SK-N-SH treated with all-trans-retinoic acid at 6 μM for 48 hours (cell line): ENCODE measurements around the gene APBA2.

ENCODE experiments used
- ATAC-seq: fragments of 200-7000 bp; cut with Tn5 transposase; 3 replicates; pipeline ENCODE4 v1.9.1; 2020; ENCODE audit warnings: mild to moderate bottlenecking, moderate library complexity
- ARNTL ChIP-seq: fragments of 450-650 bp; formaldehyde crosslinking; IDR thresholded peaks from 2 replicates; pipeline ENCODE4 v1.5.0; 2020; ENCODE audit warnings: low read depth, mild to moderate bottlenecking, moderate library complexity, borderline replicate concordance
- BACH2 ChIP-seq: fragments of 250-450 bp; sonication (Bioruptor Pico); IDR thresholded peaks from 2 replicates; pipeline ENCODE4 v1.9.0; 2021; ENCODE audit warnings: mild to moderate bottlenecking, borderline replicate concordance
- CREB5 ChIP-seq: fragments of 250-450 bp; sonication (Bioruptor Pico); IDR thresholded peaks from 2 replicates; pipeline ENCODE4 v1.5.1; 2020; ENCODE audit warnings: low read depth, mild to moderate bottlenecking, moderate library complexity
- CSDC2 ChIP-seq: fragments of 250-450 bp; sonication (Bioruptor Pico); IDR thresholded peaks from 2 replicates; pipeline ENCODE4 v1.5.0; 2020; ENCODE audit warnings: mild to moderate bottlenecking, moderate library complexity
- ESRRG ChIP-seq: fragments of 250-450 bp; sonication (Bioruptor Pico); IDR thresholded peaks from 2 replicates; pipeline ENCODE4 v1.6.1; 2021; ENCODE audit warnings: mild to moderate bottlenecking
- GLIS3 ChIP-seq: fragments of 250-450 bp; sonication (Bioruptor Pico); IDR thresholded peaks from 2 replicates; pipeline ENCODE4 v1.5.0; 2020; ENCODE audit warnings: mild to moderate bottlenecking, moderate library complexity
- ISL1 ChIP-seq: fragments of 250-450 bp; sonication (Bioruptor Pico); IDR thresholded peaks from 2 replicates; pipeline ENCODE4 v2.1.2; 2022; ENCODE audit warnings: mild to moderate bottlenecking, moderate library complexity
- OSR1 ChIP-seq: fragments of 250-450 bp; sonication (Bioruptor Pico); IDR thresholded peaks from 2 replicates; pipeline ENCODE4 v1.8.0; 2022; ENCODE audit warnings: moderate library complexity, mild to moderate bottlenecking, inconsistent platforms
- PATZ1 ChIP-seq: fragments of 250-450 bp; sonication (Bioruptor Pico); IDR thresholded peaks from 2 replicates; pipeline ENCODE4 v1.8.0; 2020; ENCODE audit warnings: mild to moderate bottlenecking, moderate library complexity, borderline replicate concordance
- PPARA ChIP-seq: fragments of 250-450 bp; sonication (Bioruptor Pico); IDR thresholded peaks from 2 replicates; pipeline ENCODE4 v1.5.0; 2020; ENCODE audit warnings: mild to moderate bottlenecking, borderline replicate concordance
- RARB ChIP-seq: fragments of 250-450 bp; sonication (Bioruptor Pico); IDR thresholded peaks from 2 replicates; pipeline ENCODE4 v1.8.0; 2021; ENCODE audit warnings: mild to moderate bottlenecking, moderate library complexity
- SNAI2 ChIP-seq: fragments of 250-450 bp; sonication (Bioruptor Pico); IDR thresholded peaks from 2 replicates; pipeline ENCODE4 v1.5.0; 2020; ENCODE audit warnings: mild to moderate bottlenecking, moderate library complexity
- TCF4 ChIP-seq: fragments of 250-450 bp; sonication (Bioruptor Pico); IDR thresholded peaks from 2 replicates; pipeline ENCODE4 v1.8.0; 2021; ENCODE audit warnings: mild to moderate bottlenecking, moderate library complexity, borderline replicate concordance
- TOX ChIP-seq: fragments of 250-450 bp; sonication (Bioruptor Pico); IDR thresholded peaks from 2 replicates; pipeline ENCODE4 v1.8.0; 2021; ENCODE audit warnings: mild to moderate bottlenecking, moderate library complexity, borderline replicate concordance
- ZFP3 ChIP-seq: fragments of 250-450 bp; sonication (Bioruptor Pico); IDR thresholded peaks from 2 replicates; pipeline ENCODE4 v1.5.0; 2020; ENCODE audit warnings: mild to moderate bottlenecking, moderate library complexity
- ZFP30 ChIP-seq: fragments of 450-650 bp; formaldehyde crosslinking; IDR thresholded peaks from 2 replicates; pipeline ENCODE4 v1.5.0; 2022; ENCODE audit warnings: mild to moderate bottlenecking, moderate library complexity
- ZNF565 ChIP-seq: fragments of 450-650 bp; formaldehyde crosslinking; conservative IDR thresholded peaks from 2 replicates; pipeline ENCODE4 v1.5.0; 2020; ENCODE audit warnings: low read depth, mild to moderate bottlenecking, moderate library complexity
- ZNF70 ChIP-seq: fragments of 450-650 bp; formaldehyde crosslinking; IDR thresholded peaks from 2 replicates; pipeline ENCODE4 v1.5.0; 2020; ENCODE audit warnings: mild to moderate bottlenecking, moderate library complexity
- ZNF8 ChIP-seq: fragments of 450-650 bp; formaldehyde crosslinking; IDR thresholded peaks from 2 replicates; pipeline ENCODE4 v1.5.0; 2020; ENCODE audit warnings: mild to moderate bottlenecking, moderate library complexity
- TF ChIP-seq, protein P1 (sequence below): fragments of 250-450 bp; sonication (Bioruptor Pico); IDR thresholded peaks from 2 replicates; pipeline ENCODE4 v1.5.0; 2020; ENCODE audit warnings: mild to moderate bottlenecking, moderate library complexity
- TF ChIP-seq, protein P2 (sequence below): fragments of 250-450 bp; sonication (Bioruptor Pico); IDR thresholded peaks from 2 replicates; pipeline ENCODE4 v1.8.0; 2021; ENCODE audit warnings: low read depth, mild to moderate bottlenecking, moderate library complexity, borderline replicate concordance
- TF ChIP-seq, protein P3 (sequence below): fragments of 250-450 bp; sonication (Bioruptor Pico); IDR thresholded peaks from 2 replicates; pipeline ENCODE4 v1.5.1; 2021; ENCODE audit warnings: mild to moderate bottlenecking, moderate library complexity

APBA2 gene

GRCh38 chr15:29078541-29078940 is 192.8 kb downstream of the APBA2 start:
- TF ChIP-seq, protein P1, sequence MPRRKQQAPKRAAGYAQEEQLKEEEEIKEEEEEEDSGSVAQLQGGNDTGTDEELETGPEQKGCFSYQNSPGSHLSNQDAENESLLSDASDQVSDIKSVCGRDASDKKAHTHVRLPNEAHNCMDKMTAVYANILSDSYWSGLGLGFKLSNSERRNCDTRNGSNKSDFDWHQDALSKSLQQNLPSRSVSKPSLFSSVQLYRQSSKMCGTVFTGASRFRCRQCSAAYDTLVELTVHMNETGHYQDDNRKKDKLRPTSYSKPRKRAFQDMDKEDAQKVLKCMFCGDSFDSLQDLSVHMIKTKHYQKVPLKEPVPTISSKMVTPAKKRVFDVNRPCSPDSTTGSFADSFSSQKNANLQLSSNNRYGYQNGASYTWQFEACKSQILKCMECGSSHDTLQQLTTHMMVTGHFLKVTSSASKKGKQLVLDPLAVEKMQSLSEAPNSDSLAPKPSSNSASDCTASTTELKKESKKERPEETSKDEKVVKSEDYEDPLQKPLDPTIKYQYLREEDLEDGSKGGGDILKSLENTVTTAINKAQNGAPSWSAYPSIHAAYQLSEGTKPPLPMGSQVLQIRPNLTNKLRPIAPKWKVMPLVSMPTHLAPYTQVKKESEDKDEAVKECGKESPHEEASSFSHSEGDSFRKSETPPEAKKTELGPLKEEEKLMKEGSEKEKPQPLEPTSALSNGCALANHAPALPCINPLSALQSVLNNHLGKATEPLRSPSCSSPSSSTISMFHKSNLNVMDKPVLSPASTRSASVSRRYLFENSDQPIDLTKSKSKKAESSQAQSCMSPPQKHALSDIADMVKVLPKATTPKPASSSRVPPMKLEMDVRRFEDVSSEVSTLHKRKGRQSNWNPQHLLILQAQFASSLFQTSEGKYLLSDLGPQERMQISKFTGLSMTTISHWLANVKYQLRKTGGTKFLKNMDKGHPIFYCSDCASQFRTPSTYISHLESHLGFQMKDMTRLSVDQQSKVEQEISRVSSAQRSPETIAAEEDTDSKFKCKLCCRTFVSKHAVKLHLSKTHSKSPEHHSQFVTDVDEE (CRISPR knock-in tag): no peak
- TF ChIP-seq GLIS3 (CRISPR knock-in tag): no peak
- ATAC-seq: no peak

- no peak for ATAC-seq
- TF ChIP-seq RARB (no peak), TCF4 (CRISPR knock-in tag) (no peak), ZFP30 (no peak), ZNF8 (no peak), ZFP3 (CRISPR knock-in tag) (no peak), GLIS3 (CRISPR knock-in tag) (no peak), SNAI2 (CRISPR knock-in tag) (no peak), BACH2 (CRISPR knock-in tag) (no peak), CREB5 (CRISPR knock-in tag) (no peak), ESRRG (CRISPR knock-in tag) (no peak), TOX (no peak), CSDC2 (CRISPR knock-in tag) (no peak), ZNF565 (CRISPR knock-in tag) (no peak), ISL1 (CRISPR knock-in tag) (no peak), PPARA (CRISPR knock-in tag) (no peak), OSR1 (CRISPR knock-in tag) (no peak), ARNTL (CRISPR knock-in tag) (no peak)
- TF ChIP-seq, protein P2, sequence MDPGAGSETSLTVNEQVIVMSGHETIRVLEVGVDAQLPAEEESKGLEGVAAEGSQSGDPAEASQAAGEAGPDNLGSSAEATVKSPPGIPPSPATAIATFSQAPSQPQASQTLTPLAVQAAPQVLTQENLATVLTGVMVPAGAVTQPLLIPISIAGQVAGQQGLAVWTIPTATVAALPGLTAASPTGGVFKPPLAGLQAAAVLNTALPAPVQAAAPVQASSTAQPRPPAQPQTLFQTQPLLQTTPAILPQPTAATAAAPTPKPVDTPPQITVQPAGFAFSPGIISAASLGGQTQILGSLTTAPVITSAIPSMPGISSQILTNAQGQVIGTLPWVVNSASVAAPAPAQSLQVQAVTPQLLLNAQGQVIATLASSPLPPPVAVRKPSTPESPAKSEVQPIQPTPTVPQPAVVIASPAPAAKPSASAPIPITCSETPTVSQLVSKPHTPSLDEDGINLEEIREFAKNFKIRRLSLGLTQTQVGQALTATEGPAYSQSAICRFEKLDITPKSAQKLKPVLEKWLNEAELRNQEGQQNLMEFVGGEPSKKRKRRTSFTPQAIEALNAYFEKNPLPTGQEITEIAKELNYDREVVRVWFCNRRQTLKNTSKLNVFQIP (CRISPR knock-in tag): no peak
- TF ChIP-seq, protein P1 (CRISPR knock-in tag): no peak
Observed at GRCh38 chr15:29079479-29079878, 193.7 kb downstream of the APBA2 start.

DNA sequence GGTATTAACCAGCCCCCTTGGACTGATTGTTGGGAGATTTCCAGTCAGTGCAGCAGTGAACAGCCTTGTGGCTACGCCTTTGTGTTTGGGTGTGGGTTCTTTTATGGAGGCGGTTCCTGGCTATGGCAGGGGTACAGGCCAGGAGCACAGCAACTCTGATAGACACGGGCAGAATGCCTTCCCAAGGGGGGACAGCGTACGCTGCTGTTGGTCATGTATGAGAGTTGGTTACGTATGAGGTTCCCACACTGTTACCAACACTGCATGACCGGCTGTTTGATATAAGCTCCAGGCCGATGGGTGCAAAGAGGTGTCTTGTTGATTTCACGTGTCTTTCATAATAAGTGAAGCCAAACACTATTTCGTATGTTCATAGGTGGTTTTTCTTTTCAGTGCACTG is 196.0 kb downstream of the APBA2 start:
- no peak for ATAC-seq
- TF ChIP-seq ZNF565 (CRISPR knock-in tag) (no peak), CREB5 (CRISPR knock-in tag) (no peak), ZNF8 (no peak), ZNF70 (CRISPR knock-in tag) (no peak), PATZ1 (CRISPR knock-in tag) (no peak), PPARA (CRISPR knock-in tag) (no peak)
- TF ChIP-seq, protein P1 (CRISPR knock-in tag): no peak
- TF ChIP-seq, protein P3, sequence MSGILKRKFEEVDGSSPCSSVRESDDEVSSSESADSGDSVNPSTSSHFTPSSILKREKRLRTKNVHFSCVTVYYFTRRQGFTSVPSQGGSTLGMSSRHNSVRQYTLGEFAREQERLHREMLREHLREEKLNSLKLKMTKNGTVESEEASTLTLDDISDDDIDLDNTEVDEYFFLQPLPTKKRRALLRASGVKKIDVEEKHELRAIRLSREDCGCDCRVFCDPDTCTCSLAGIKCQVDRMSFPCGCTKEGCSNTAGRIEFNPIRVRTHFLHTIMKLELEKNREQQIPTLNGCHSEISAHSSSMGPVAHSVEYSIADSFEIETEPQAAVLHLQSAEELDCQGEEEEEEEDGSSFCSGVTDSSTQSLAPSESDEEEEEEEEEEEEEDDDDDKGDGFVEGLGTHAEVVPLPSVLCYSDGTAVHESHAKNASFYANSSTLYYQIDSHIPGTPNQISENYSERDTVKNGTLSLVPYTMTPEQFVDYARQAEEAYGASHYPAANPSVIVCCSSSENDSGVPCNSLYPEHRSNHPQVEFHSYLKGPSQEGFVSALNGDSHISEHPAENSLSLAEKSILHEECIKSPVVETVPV (CRISPR knock-in tag): no peak
